Endodermal cell (in vitro differentiated cells): ENCODE results near the gene RRP9. TPM values are rescaled to one million over a fixed set of nuclear protein-coding genes. Genes with fewer than 3 reads are reported as not detected.

ENCODE experiments used
- DNase-seq: peaks from one replicate; pipeline ENCODE4 v3.0.0-alpha.2; 2017
- H3K27ac ChIP-seq: 2 replicates; pipeline ENCODE4 v1.5.1; 2013; ENCODE audit warnings: mild to moderate bottlenecking, low read depth, low read length, moderate library complexity
- H3K27me3 ChIP-seq: 2 replicates; pipeline ENCODE4 v1.6.1; 2013; ENCODE audit warnings: mild to moderate bottlenecking, low read length, moderate library complexity; ENCODE audit not compliant: insufficient read depth, control insufficient read depth, poor library complexity, severe bottlenecking
- H3K36me3 ChIP-seq: 2 replicates; pipeline ENCODE4 v1.7.0; 2013; ENCODE audit warnings: mild to moderate bottlenecking, low read length, moderate library complexity; ENCODE audit not compliant: control insufficient read depth, insufficient read depth
- H3K4me1 ChIP-seq: one replicate; pipeline ENCODE4 v1.7.0; 2013; ENCODE audit warnings: low read length; ENCODE audit not compliant: control insufficient read depth, insufficient read depth
- H3K4me3 ChIP-seq: 2 replicates; pipeline ENCODE4 v1.5.1; 2013; ENCODE audit warnings: mild to moderate bottlenecking, low read length, moderate library complexity
- H3K9ac ChIP-seq: 2 replicates; pipeline ENCODE4 v1.6.1; 2013; ENCODE audit warnings: mild to moderate bottlenecking, low read length, moderate library complexity; ENCODE audit not compliant: poor library complexity, severe bottlenecking; ENCODE audit errors: extremely low read depth
- H3K9me3 ChIP-seq: 2 replicates; pipeline ENCODE4 v1.6.1; 2013; ENCODE audit warnings: mild to moderate bottlenecking, low read length, moderate library complexity; ENCODE audit not compliant: control insufficient read depth
- H3K27ac Mint-ChIP-seq: 2 replicates; pipeline ENCODE4 v1.8.0; 2020; ENCODE audit warnings: mixed read lengths
- H3K27me3 Mint-ChIP-seq: 2 replicates; pipeline ENCODE4 v1.8.0; 2021; ENCODE audit warnings: mild to moderate bottlenecking, mixed read lengths; ENCODE audit not compliant: insufficient read depth
- H3K36me3 Mint-ChIP-seq: 2 replicates; pipeline ENCODE4 v1.8.0; 2020; ENCODE audit warnings: low read depth, mixed read lengths
- H3K4me1 Mint-ChIP-seq: 2 replicates; pipeline ENCODE4 v1.8.0; 2020; ENCODE audit warnings: mixed read lengths
- H3K4me3 Mint-ChIP-seq: 2 replicates; pipeline ENCODE4 v1.8.0; 2020; ENCODE audit warnings: mild to moderate bottlenecking, moderate library complexity, mixed read lengths
- H3K9me3 Mint-ChIP-seq: 2 replicates; pipeline ENCODE4 v1.8.0; 2020; ENCODE audit warnings: mild to moderate bottlenecking, mixed read lengths
- CTCF ChIP-seq: fragments of 200-600 bp; sonication (generic); conservative IDR thresholded peaks from 2 replicates; pipeline ENCODE4 v1.5.0; 2021; ENCODE audit warnings: antibody characterized with exemption, mild to moderate bottlenecking
- WGBS, 2 experiments: methylation state at CpG; one replicate each; pipeline versions ENCODE4 v1.1.5 to v1.1.7; 2013; ENCODE audit warnings: missing lambda C conversion rate in 2 of 2, mixed read lengths in 1 of 2; ENCODE audit not compliant: insufficient coverage in 1 of 2, insufficient read length in 1 of 2; 5-methylcytosine and 5-hydroxymethylcytosine counted together
- total RNA-seq, 2 donors: library from RNA; stranded (reverse); fragmentation: NEBNext Ultra II Directional in 1 of 2; extraction: Animal tissue kit (Norgen Biotek cat#: 25700) in 1 of 2; gene quantifications; 2 replicates in 1 of 2; 3 replicates in 1 of 2; pipeline ENCODE4 v1.2.1, GENCODE V29; 2021

The RRP9 gene
- total RNA-seq, 2 donors from 2014 or later = 38.6 to 89.3 TPM

- TF ChIP-seq CTCF = no peak
- Mint-ChIP-seq H3K4me3 (no peak overlapping the region), H3K9me3 (no peaks in the 10 kb centered on the region), H3K36me3 (peaks cover 11% of the 10 kb centered on the region), H3K4me1 (peaks cover 22% of the 10 kb centered on the region), H3K27me3 (no peaks in the 10 kb centered on the region), H3K27ac (no peak overlapping the region)
- Histone ChIP-seq H3K27me3 (no peaks in the 10 kb centered on the region), H3K4me3 (no peak overlapping the region), H3K9ac (no peak overlapping the region), H3K4me1 (peaks cover 21% of the 10 kb centered on the region), H3K36me3 (peaks cover 44% of the 10 kb centered on the region), H3K9me3 (no peaks in the 10 kb centered on the region), H3K27ac (no peak overlapping the region)
- peak; percentile 44 for DNase-seq
- 82 to 89% methylated on average over 6 of the region's 6 CpGs for WGBS, 2 experiments
These were observed 21.3 kb upstream of the RRP9 start for GRCh38 chr3:51962854-51963530.

DNA sequence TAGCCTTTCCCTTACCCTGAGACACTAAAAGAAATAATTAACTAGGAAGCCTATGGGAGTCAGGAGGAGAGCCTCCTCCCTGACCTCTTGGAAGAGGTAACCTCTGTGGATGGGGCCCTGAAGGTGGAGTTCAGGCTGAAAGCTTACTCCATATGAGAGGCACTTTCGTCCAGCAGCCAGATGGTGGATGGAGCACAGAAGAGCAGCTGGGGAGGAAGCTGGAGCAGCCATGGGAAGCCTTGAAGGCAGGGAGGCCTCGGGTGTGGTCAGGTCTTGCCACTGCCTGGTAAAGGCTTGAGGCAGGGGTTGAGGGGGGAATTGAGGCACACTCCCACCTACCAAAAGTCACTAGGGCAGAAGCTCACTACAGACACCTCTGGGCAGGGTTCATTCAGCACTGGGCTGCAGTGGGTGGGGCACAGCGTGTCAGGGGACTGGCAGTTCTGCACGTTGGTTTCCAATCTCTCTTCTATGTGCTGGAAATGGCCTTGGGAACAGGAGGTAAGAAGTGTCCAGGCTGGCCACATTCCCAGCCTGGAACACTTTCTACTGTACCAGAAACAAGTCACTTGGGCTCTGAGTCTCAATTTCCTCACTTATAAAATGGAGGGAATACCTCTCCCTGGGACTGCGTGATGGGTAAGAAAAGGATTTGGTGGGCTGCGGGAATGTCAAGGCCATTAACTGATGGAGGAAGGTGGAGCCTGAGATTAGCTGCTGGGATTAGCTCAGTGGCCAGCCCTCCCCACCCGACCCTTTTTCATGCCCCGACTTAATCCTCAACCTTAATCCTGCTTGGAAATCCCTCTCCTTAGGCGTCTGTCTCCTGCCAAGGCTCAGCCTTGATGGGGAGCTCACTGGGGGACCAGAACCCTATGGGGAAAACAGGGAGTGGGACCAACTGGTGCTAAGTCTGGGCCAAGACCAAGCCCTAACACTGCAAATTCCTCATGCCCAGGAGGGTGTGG lies 20.2 kb upstream of the RRP9 start:
- Histone ChIP-seq H3K9ac (no peak overlapping the region), H3K36me3 (peaks cover 54% of the 10 kb centered on the region), H3K27ac (no peak overlapping the region), H3K9me3 (no peaks in the 10 kb centered on the region), H3K4me1 (peaks cover 21% of the 10 kb centered on the region), H3K4me3 (no peak overlapping the region), H3K27me3 (no peaks in the 10 kb centered on the region)
- peak; percentile 58 for DNase-seq
- Mint-ChIP-seq H3K36me3 (peaks cover 13% of the 10 kb centered on the region), H3K27me3 (no peaks in the 10 kb centered on the region), H3K27ac (no peak overlapping the region), H3K4me1 (peaks cover 22% of the 10 kb centered on the region), H3K9me3 (no peaks in the 10 kb centered on the region), H3K4me3 (no peak overlapping the region)
- WGBS, 2 experiments = 69 to 85% methylated on average over 6 to 9 of the region's 9 CpGs
- no peak for TF ChIP-seq CTCF

GRCh38 chr3:51961011-51961410 lies 19.3 kb upstream of the RRP9 start:
- Mint-ChIP-seq H3K9me3 (no peaks in the 10 kb centered on the region), H3K4me1 (peaks cover 22% of the 10 kb centered on the region), H3K27ac (no peak overlapping the region), H3K27me3 (peaks cover 5% of the 10 kb centered on the region), H3K4me3 (no peak overlapping the region), H3K36me3 (peaks cover 13% of the 10 kb centered on the region)
- Histone ChIP-seq H3K9ac (no peak overlapping the region), H3K36me3 (peaks cover 59% of the 10 kb centered on the region), H3K27ac (no peak overlapping the region), H3K4me1 (peaks cover 14% of the 10 kb centered on the region), H3K9me3 (no peaks in the 10 kb centered on the region), H3K4me3 (no peak overlapping the region), H3K27me3 (no peaks in the 10 kb centered on the region)
- no peak for DNase-seq
- TF ChIP-seq CTCF = no peak
- 90 to 95% methylated on average over 13 to 18 of the region's 18 CpGs for WGBS, 2 experiments
